Tibial artery (tissue), 4 donors: ENCODE results near the gene TCAP.

Experiments used
- DNase-seq, 2 donors: peaks; one replicate each; pipeline ENCODE4 v3.0.0-alpha.2; 2019
- H3K27ac ChIP-seq, 2 donors: fragments of 200-600 bp; sonication (generic) in 1 of 2; 1 replicate in 1 of 2; 2 replicates in 1 of 2; pipeline ENCODE4 v1.5.1; 2018 to 2019; ENCODE audit warnings: mild to moderate bottlenecking in 1 of 2
- H3K27me3 ChIP-seq, 2 donors: fragments of 200-600 bp; sonication (generic) in 1 of 2; one replicate each; pipeline versions ENCODE4 v1.5.1 to v1.6.0; 2016 to 2019
- H3K36me3 ChIP-seq, 3 donors: fragments of 200-600 bp; sonication (generic) in 2 of 3; one replicate each; pipeline ENCODE4 v1.5.1; 2016 to 2019; ENCODE audit warnings: mild to moderate bottlenecking in 2 of 3
- H3K4me1 ChIP-seq, 4 donors: fragments of 200-600 bp; sonication (generic) in 2 of 4; 1 replicate in 3 of 4; 2 replicates in 1 of 4; pipeline ENCODE4 v1.5.1; 2016 to 2019
- H3K4me3 ChIP-seq, 2 donors: fragments of 200-600 bp; sonication (generic) in 1 of 2; 1 replicate in 1 of 2; 2 replicates in 1 of 2; pipeline ENCODE4 v1.5.1; 2018 to 2019; ENCODE audit warnings: mild to moderate bottlenecking in 2 of 2
- H3K9me3 ChIP-seq, 3 donors: fragments of 200-600 bp; sonication (generic) in 1 of 3; one replicate each; pipeline ENCODE4 v1.5.1; 2016 to 2019
- CTCF ChIP-seq, 2 experiments: fragments of 200-600 bp in 1 of 2; fragments of 450-650 bp in 1 of 2; IDR thresholded peaks; one replicate each; pipeline ENCODE4 v1.5.1; 2017 to 2019; ENCODE audit warnings: antibody characterized with exemption in 2 of 2, mild to moderate bottlenecking in 1 of 2, moderate library complexity in 1 of 2
- intact Hi-C: fragments of 100-400 bp; cut with DNase I; formaldehyde crosslinking; loops from one replicate; pipeline ENCODE4 v1.15.0; 2023; ENCODE audit warnings: low total_unique reads

Gene TCAP

GRCh38 chr17:39628655-39629493, 36.3 kb upstream of the TCAP start:
- intact Hi-C loops, result no loop called here
- Histone ChIP-seq H3K9me3 (no peaks in the 10 kb centered on the region), H3K36me3 (no peaks in the 10 kb centered on the region), H3K4me1 (peaks cover 0 to 44% (median 10%) of the 10 kb centered on the region in 4 donors), H3K27me3 (peaks cover 15 to 92% of the 10 kb centered on the region in 2 donors), H3K4me3 (no peak overlapping the region), H3K27ac (no peak overlapping the region)
- DNase-seq, result no peak
- TF ChIP-seq CTCF (IDR thresholded peaks at IDR 0.05), result no peak

- intact Hi-C loops, result no loop called here
- Histone ChIP-seq H3K4me3 (no peak overlapping the region), H3K4me1 (peaks cover 0 to 44% (median 10%) of the 10 kb centered on the region in 4 donors), H3K36me3 (no peaks in the 10 kb centered on the region), H3K9me3 (no peaks in the 10 kb centered on the region), H3K27me3 (peaks cover 15 to 87% of the 10 kb centered on the region in 2 donors), H3K27ac (no peak overlapping the region)
- DNase-seq, result no peak
- no peak for TF ChIP-seq CTCF (IDR thresholded peaks at IDR 0.05)
Observed at GRCh38 chr17:39629494-39629880, 35.7 kb upstream of the TCAP start.

- H3K4me1 ChIP-seq, result peaks cover 0 to 47% (median 10%) of the 10 kb centered on the region in 4 donors
- no peak overlapping the region for H3K27ac ChIP-seq
- no peaks in the 10 kb centered on the region for H3K36me3 ChIP-seq
- H3K9me3 ChIP-seq, result no peaks in the 10 kb centered on the region
- DNase-seq, result no peak
- peaks cover 15 to 84% of the 10 kb centered on the region in 2 donors for H3K27me3 ChIP-seq
- no peak for TF ChIP-seq CTCF (IDR thresholded peaks at IDR 0.05)
- H3K4me3 ChIP-seq, result no peak overlapping the region
- intact Hi-C loops, result no loop called here
Observed at GRCh38 chr17:39629898-39630297, 35.3 kb upstream of the TCAP start.

- H3K27me3 ChIP-seq, result peaks cover 15 to 69% of the 10 kb centered on the region in 2 donors
- H3K9me3 ChIP-seq, result no peaks in the 10 kb centered on the region
- peaks cover 0 to 49% (median 13%) of the 10 kb centered on the region in 4 donors for H3K4me1 ChIP-seq
- no peak for TF ChIP-seq CTCF (IDR thresholded peaks at IDR 0.05)
- intact Hi-C loops, result no loop called here
- H3K27ac ChIP-seq, result no peak overlapping the region
- no peaks in the 10 kb centered on the region for H3K36me3 ChIP-seq
- no peak overlapping the region for H3K4me3 ChIP-seq
- DNase-seq, result no peak
Observed at GRCh38 chr17:39631403-39631802, 33.7 kb upstream of the TCAP start.

- Histone ChIP-seq H3K36me3 (no peaks in the 10 kb centered on the region), H3K9me3 (no peaks in the 10 kb centered on the region), H3K27me3 (peaks cover 7 to 59% of the 10 kb centered on the region in 2 donors), H3K4me3 (no peak overlapping the region), H3K4me1 (peaks cover 0 to 45% (median 8%) of the 10 kb centered on the region in 4 donors), H3K27ac (no peak overlapping the region)
- intact Hi-C loops, result no loop called here
- DNase-seq, result no peak
- no peak for TF ChIP-seq CTCF (IDR thresholded peaks at IDR 0.05)
Observed at GRCh38 chr17:39632153-39632941, 32.8 kb upstream of the TCAP start.
